GM18526 (cell line): ENCODE measurements around the gene NUBP2.

Source experiments
- POLR2A ChIP-seq: IDR thresholded peaks from 3 replicates; pipeline ENCODE4 v1.6.1; 2011; ENCODE audit not compliant: insufficient read length; ENCODE audit errors: extremely low read depth

NUBP2 gene

GRCh38 chr16:1832838-1833454 lies 50.2 kb downstream of the NUBP2 start:
- no peak for TF ChIP-seq POLR2A

GRCh38 chr16:1834096-1834495 lies 51.3 kb downstream of the NUBP2 start:
- no peak for TF ChIP-seq POLR2A
